ENCODE measurements around the gene PTGFRN. TPM values are rescaled to one million over a fixed set of nuclear protein-coding genes. Genes with fewer than 3 reads are reported as not detected.

PTGFRN gene
- total and polyA plus RNA-seq, 10 donors: 1.7 to 17.4 (median 10.6) TPM

- Histone ChIP-seq H3K4me3 (no peak overlapping the region), H3K4me1 (peaks cover 0 to 36% (median 20%) of the 10 kb centered on the region in 6 donors)
These were observed 5.5 kb downstream of the PTGFRN start for GRCh38 chr1:116915086-116915661.

GRCh38 chr1:116916002-116916401 lies 6.3 kb downstream of the PTGFRN start:
- H3K4me3 ChIP-seq: no peak overlapping the region
- no peak overlapping the region for H3K27ac ChIP-seq
- intact Hi-C loops (cut with DNase I; ENCODE audit: low total_unique reads): no loop called here
- H3K36me3 ChIP-seq: no peaks in the 10 kb centered on the region
- H3K4me1 ChIP-seq: peaks cover 0 to 29% (median 15%) of the 10 kb centered on the region in 6 donors
- WGBS, 5 donors: 82 to 96% (median 90%) methylated on average over 6 of the region's 6 CpGs
- peaks cover 0 to 20% (median 0%) of the 10 kb centered on the region in 7 donors for H3K27me3 ChIP-seq (replicated peaks in 1 of 7)
- TF ChIP-seq POLR2AphosphoS5 (IDR thresholded peaks at IDR 0.05) (no peak), POLR2A (IDR thresholded peaks at IDR 0.05) (no peak), CTCF (IDR thresholded peaks at IDR 0.05 in 8 of 11, conservative IDR thresholded peaks at IDR 0.05 in 3 of 11) (no peak)
- H3K9me3 ChIP-seq: no peaks in the 10 kb centered on the region
- no peak for DNase-seq

More at GRCh38 chr1:116915086-116915661, 5.5 kb downstream of the PTGFRN start:
- no peaks in the 10 kb centered on the region for H3K9me3 ChIP-seq
- intact Hi-C loops (cut with DNase I; ENCODE audit: low total_unique reads): no loop called here
- TF ChIP-seq POLR2AphosphoS5 (IDR thresholded peaks at IDR 0.05) (no peak), POLR2A (IDR thresholded peaks at IDR 0.05) (no peak), CTCF (IDR thresholded peaks at IDR 0.05 in 8 of 11, conservative IDR thresholded peaks at IDR 0.05 in 3 of 11) (no peak)
- DNase-seq: no peak
- H3K27ac ChIP-seq: no peak overlapping the region
- 57 to 78% (median 72%) methylated on average over 7 of the region's 7 CpGs for WGBS, 5 donors
- peaks cover 0 to 28% (median 5%) of the 10 kb centered on the region in 7 donors for H3K27me3 ChIP-seq (replicated peaks in 1 of 7)
- no peaks in the 10 kb centered on the region for H3K36me3 ChIP-seq

DNA sequence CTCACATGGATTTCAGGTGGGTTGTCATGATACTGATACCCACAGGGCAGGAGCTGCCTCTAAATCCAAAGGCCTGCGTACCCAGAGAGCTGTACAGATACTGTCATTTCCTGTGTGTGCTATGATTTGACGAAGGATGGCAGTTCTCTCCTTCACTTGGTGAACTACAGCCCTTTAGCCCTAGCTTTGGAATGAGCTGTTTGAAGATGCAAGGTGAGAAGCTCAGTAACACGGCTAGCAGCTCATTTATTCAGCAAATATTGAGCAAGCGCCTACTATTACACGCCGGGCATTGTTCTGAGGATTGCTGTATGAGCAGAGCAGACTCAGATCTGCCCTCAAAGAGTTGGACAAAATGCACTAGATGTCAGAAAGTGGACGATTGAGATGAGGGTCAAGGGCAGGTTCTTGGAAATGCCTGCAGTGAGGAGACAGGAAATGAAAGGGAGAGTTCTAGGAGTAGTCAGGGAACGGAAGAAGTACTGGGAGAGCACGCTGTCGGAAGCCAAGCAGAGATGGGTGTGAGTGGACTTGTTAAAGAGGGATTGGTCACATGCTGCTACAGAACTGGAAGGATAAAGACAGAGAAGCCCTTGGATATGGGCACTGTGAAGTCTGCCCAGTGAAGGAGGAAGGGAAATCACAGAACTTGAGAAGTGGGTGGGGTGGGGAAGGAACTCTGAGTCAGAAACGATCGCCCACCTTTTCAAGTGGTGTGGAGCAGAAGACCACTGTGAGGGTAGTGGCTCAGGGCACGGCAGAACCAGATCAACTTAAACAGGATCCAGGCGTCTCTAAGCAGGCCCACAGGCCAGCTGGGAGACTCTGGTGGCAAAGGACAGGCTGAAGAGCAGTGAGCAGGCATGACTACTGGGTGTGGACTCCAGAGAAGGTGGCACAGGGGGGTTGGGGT lies 7.1 kb downstream of the PTGFRN start:
- peaks cover 0 to 26% (median 12%) of the 10 kb centered on the region in 6 donors for H3K4me1 ChIP-seq
- 64 to 76% (median 69%) methylated on average over 14 of the region's 14 CpGs for WGBS, 5 donors
- H3K9me3 ChIP-seq: no peaks in the 10 kb centered on the region
- intact Hi-C loops (cut with DNase I; ENCODE audit: low total_unique reads): no loop called here
- H3K4me3 ChIP-seq: no peak overlapping the region
- TF ChIP-seq POLR2AphosphoS5 (IDR thresholded peaks at IDR 0.05) (no peak), CTCF (IDR thresholded peaks at IDR 0.05 in 8 of 11, conservative IDR thresholded peaks at IDR 0.05 in 3 of 11) (no peak), POLR2A (IDR thresholded peaks at IDR 0.05) (no peak)
- H3K36me3 ChIP-seq: no peaks in the 10 kb centered on the region
- H3K27me3 ChIP-seq (replicated peaks in 1 of 7): peaks cover 0 to 12% (median 0%) of the 10 kb centered on the region in 7 donors
- DNase-seq: no peak
- H3K27ac ChIP-seq: no peak overlapping the region

Data from spleen (tissue), 11 donors.